HepG2 (cell line): Measurements from ENCODE around the gene GFRA3. TPM values are rescaled to one million over a fixed set of nuclear protein-coding genes. Genes with fewer than 3 reads are reported as not detected.

Experiments used
- ATAC-seq: fragments of 200-7000 bp; cut with Tn5 transposase; 3 replicates; pipeline ENCODE4 v1.9.1; 2020; ENCODE audit warnings: mild to moderate bottlenecking, moderate library complexity
- BruUV-seq: library from RNA; stranded (reverse); fragments of 400-500 nt; replicated peaks from 2 replicates; lab custom pipeline; 2021; lab: Mats Ljungman, UMichigan
- CTCF ChIA-PET: fragments of 300-600 bp; formaldehyde crosslinking; extraction: SDS; loops from one replicate; lab custom pipeline; 2021; ENCODE audit warnings: low total read pairs, inconsistent platforms, low intra/inter-chr PET ratio; lab: Yijun Ruan, JAX
- POLR2A ChIA-PET: fragments of 350-600 bp; sonication (Branson Sonifier 250); formaldehyde crosslinking; loops from one replicate; lab custom pipeline; 2020; ENCODE audit warnings: antibody characterized with exemption, inconsistent platforms; lab: Yijun Ruan, JAX
- DNase-seq: peaks from one replicate; pipeline ENCODE4 v3.0.0-alpha.2; 2015; ENCODE audit warnings: low spot score
- FAIRE-seq: peaks from 3 replicates; lab custom pipeline; 2011; peaks lifted over from hg19 to GRCh38; lab: Jason Lieb, UNC
- H2AFZ ChIP-seq: one replicate; pipeline ENCODE4 v1.6.1; 2011; ENCODE audit warnings: low read length, inconsistent platforms
- H3K27ac ChIP-seq: fragments of 300-600 bp; 3 replicates; pipeline ENCODE4 v1.8.0; 2011; ENCODE audit warnings: mixed run types, mild to moderate bottlenecking, mixed read lengths, low read length, inconsistent platforms; ENCODE audit not compliant: insufficient read depth; ENCODE audit errors: extremely low read length
- H3K27me3 ChIP-seq, 2 experiments: fragments of 200-600 bp in 1 of 2; 2 replicates in 1 of 2; 3 replicates in 1 of 2; pipeline versions ENCODE4 v1.6.0 to v1.8.0; 2011; ENCODE audit warnings: low read length in 2 of 2, mild to moderate bottlenecking in 2 of 2, moderate library complexity in 2 of 2, inconsistent platforms in 1 of 2; ENCODE audit not compliant: insufficient read depth in 2 of 2, control insufficient read depth in 1 of 2
- H3K36me3 ChIP-seq, 2 experiments: fragments of 200-600 bp in 1 of 2; replicated peaks in 1 of 2; 2 replicates in 1 of 2; 3 replicates in 1 of 2; pipeline versions ENCODE4 v1.5.1 to v1.8.0; 2011; ENCODE audit warnings: low read length in 2 of 2, inconsistent platforms in 1 of 2; ENCODE audit not compliant: insufficient read depth in 2 of 2, control insufficient read depth in 1 of 2
- H3K4me1 ChIP-seq: 2 replicates; pipeline ENCODE4 v1.5.1; 2012; ENCODE audit warnings: low read length, inconsistent platforms; ENCODE audit not compliant: insufficient read depth
- H3K4me2 ChIP-seq: 2 replicates; pipeline ENCODE4 v1.6.0; 2011; ENCODE audit warnings: low read depth, low read length, inconsistent platforms
- H3K4me3 ChIP-seq, 3 experiments: fragments of 200-600 bp in 1 of 3; sonication (generic), shearing (Covaris generic) in 1 of 3; replicated peaks in 1 of 3; 2 replicates each; pipeline ENCODE4 v1.5.1; 2011 to 2016; ENCODE audit warnings: low read length in 3 of 3, inconsistent platforms in 2 of 3, low read depth in 2 of 3, mild to moderate bottlenecking in 2 of 3, control low read depth in 1 of 3, mixed read lengths in 1 of 3; ENCODE audit not compliant: insufficient read depth in 1 of 3
- H3K79me2 ChIP-seq: one replicate; pipeline ENCODE4 v1.6.1; 2011; ENCODE audit warnings: low read length, inconsistent platforms; ENCODE audit not compliant: insufficient read depth
- H3K9ac ChIP-seq: 2 replicates; pipeline ENCODE4 v1.6.0; 2011; ENCODE audit warnings: mild to moderate bottlenecking, low read depth, low read length, inconsistent platforms; ENCODE audit not compliant: insufficient read depth
- H3K9me3 ChIP-seq: 2 replicates; pipeline ENCODE4 v1.5.1; 2012; ENCODE audit warnings: mild to moderate bottlenecking, low read length
- H4K20me1 ChIP-seq: 2 replicates; pipeline ENCODE4 v1.6.0; 2011; ENCODE audit warnings: inconsistent platforms, mild to moderate bottlenecking, low read length, moderate library complexity; ENCODE audit not compliant: insufficient read depth
- ATF7-NPFF ChIP-seq: sonication (generic); formaldehyde crosslinking; IDR thresholded peaks from 2 replicates; pipeline ENCODE4 v1.8.1; 2023; ENCODE audit warnings: mild to moderate bottlenecking, low read depth, missing genetic modification reagents, moderate library complexity
- ELF3 ChIP-seq: IDR thresholded peaks from 2 replicates; pipeline ENCODE4 v1.6.1; 2016; ENCODE audit warnings: missing genetic modification reagents, missing compliant biosample characterization
- JARID2 ChIP-seq: sonication (generic); formaldehyde crosslinking; IDR thresholded peaks from 2 replicates; pipeline ENCODE4 v1.8.1; 2023; ENCODE audit warnings: missing genetic modification reagents, inconsistent platforms; ENCODE audit not compliant: insufficient replicate concordance
- MYNN ChIP-seq: sonication (generic); formaldehyde crosslinking; IDR thresholded peaks from 2 replicates; pipeline ENCODE4 v1.4.0; 2020; ENCODE audit warnings: mild to moderate bottlenecking, low read depth, missing genetic modification reagents
- PAX8 ChIP-seq: sonication (generic); formaldehyde crosslinking; IDR thresholded peaks from 2 replicates; pipeline ENCODE4 v1.8.0; 2022; ENCODE audit warnings: mild to moderate bottlenecking, missing genetic modification reagents, borderline replicate concordance
- PAXIP1 ChIP-seq: sonication (generic); formaldehyde crosslinking; conservative IDR thresholded peaks from 2 replicates; pipeline ENCODE4 v1.4.0; 2020; ENCODE audit warnings: mild to moderate bottlenecking, missing genetic modification reagents, moderate library complexity
- PHB2 ChIP-seq: fragments of 450-650 bp; IDR thresholded peaks from 2 replicates; pipeline ENCODE4 v1.6.1; 2018; ENCODE audit not compliant: partially characterized antibody
- SMARCE1 ChIP-seq: fragments of 450-650 bp; IDR thresholded peaks from 2 replicates; pipeline ENCODE4 v1.6.1; 2017; ENCODE audit warnings: borderline replicate concordance
- ZNF225 ChIP-seq: sonication (generic); formaldehyde crosslinking; IDR thresholded peaks from 2 replicates; pipeline ENCODE4 v1.4.0; 2020; ENCODE audit warnings: mild to moderate bottlenecking, missing genetic modification reagents
- ZNF432 ChIP-seq: sonication (generic); formaldehyde crosslinking; IDR thresholded peaks from 2 replicates; pipeline ENCODE4 v1.5.0; 2020; ENCODE audit warnings: missing genetic modification reagents, mild to moderate bottlenecking, borderline replicate concordance
- WGBS: methylation state at CpG from one replicate; pipeline ENCODE4 v1.1.6; 2017; ENCODE audit warnings: low lambda C conversion rate; 5-methylcytosine and 5-hydroxymethylcytosine counted together
- in situ Hi-C: cut with HindIII; loops from 2 replicates; pipeline ENCODE4 v1.10.0; 2017; ENCODE audit warnings: low pct_unique_long_range_greater_than_20kb; ENCODE audit not compliant: extremely low pct_ligation_motif_present
- intact Hi-C: fragments of 100-400 bp; cut with micrococcal nuclease; formaldehyde crosslinking; loops from one replicate; pipeline ENCODE4 v1.10.0; 2022; ENCODE audit not compliant: unreplicated experiment
- polyA plus RNA-seq, 8 experiments: library from polyadenylated mRNA; depleted of rRNA in 3 of 8; stranded (reverse) in 7 of 8; unstranded in 1 of 8; fragments of >200 nt; fragmentation: Illumina TruSeq in 4 of 8; extraction: Trizol in 4 of 8; gene quantifications; 2 replicates each; pipeline versions ENCODE4 v1.2.1 to v1.2.3, GENCODE V29; 2011 to 2016; ENCODE audit warnings: low read depth in 4 of 8, missing spikeins in 1 of 8, mixed read lengths in 1 of 8; ENCODE audit not compliant: insufficient read depth in 1 of 8
- total RNA-seq, 5 experiments: library from RNA; depleted of rRNA; stranded (reverse); fragments of >200 nt; fragmentation: Illumina TruSeq; extraction: Trizol; gene quantifications; 2 replicates each; pipeline ENCODE4 v1.2.3, GENCODE V29; 2016; ENCODE audit warnings: low read depth in 1 of 5
- TF ChIP-seq, protein P1 (sequence below): sonication (generic); formaldehyde crosslinking; IDR thresholded peaks from 2 replicates; pipeline ENCODE4; 2020; ENCODE audit warnings: missing genetic modification reagents, mild to moderate bottlenecking, borderline replicate concordance

The GFRA3 gene
- total and polyA plus RNA-seq, 2 of the 13 experiments (the other 11 are each of a cell fraction or from before 2014, with no cell fraction given) = 0.27 to 0.30 TPM

- no peak overlapping the region for H3K4me2 ChIP-seq
- in situ Hi-C loops (no loop called here), intact Hi-C loops (no loop called here)
- H3K27ac ChIP-seq = no peak overlapping the region
- H3K36me3 ChIP-seq = peaks cover 5 to 36% of the 10 kb centered on the region in 2 experiments; a peak in 4 of 5 replicates
- H3K4me1 ChIP-seq = no peaks in the 10 kb centered on the region
- no peak overlapping the region for H2AFZ ChIP-seq
- ChIA-PET CTCF (no interaction called here), POLR2A (no interaction called here)
- no peak overlapping the region for H3K4me3 ChIP-seq
- H3K9ac ChIP-seq = no peak overlapping the region
- H3K9me3 ChIP-seq = no peaks in the 10 kb centered on the region
- TF ChIP-seq, protein P1, sequence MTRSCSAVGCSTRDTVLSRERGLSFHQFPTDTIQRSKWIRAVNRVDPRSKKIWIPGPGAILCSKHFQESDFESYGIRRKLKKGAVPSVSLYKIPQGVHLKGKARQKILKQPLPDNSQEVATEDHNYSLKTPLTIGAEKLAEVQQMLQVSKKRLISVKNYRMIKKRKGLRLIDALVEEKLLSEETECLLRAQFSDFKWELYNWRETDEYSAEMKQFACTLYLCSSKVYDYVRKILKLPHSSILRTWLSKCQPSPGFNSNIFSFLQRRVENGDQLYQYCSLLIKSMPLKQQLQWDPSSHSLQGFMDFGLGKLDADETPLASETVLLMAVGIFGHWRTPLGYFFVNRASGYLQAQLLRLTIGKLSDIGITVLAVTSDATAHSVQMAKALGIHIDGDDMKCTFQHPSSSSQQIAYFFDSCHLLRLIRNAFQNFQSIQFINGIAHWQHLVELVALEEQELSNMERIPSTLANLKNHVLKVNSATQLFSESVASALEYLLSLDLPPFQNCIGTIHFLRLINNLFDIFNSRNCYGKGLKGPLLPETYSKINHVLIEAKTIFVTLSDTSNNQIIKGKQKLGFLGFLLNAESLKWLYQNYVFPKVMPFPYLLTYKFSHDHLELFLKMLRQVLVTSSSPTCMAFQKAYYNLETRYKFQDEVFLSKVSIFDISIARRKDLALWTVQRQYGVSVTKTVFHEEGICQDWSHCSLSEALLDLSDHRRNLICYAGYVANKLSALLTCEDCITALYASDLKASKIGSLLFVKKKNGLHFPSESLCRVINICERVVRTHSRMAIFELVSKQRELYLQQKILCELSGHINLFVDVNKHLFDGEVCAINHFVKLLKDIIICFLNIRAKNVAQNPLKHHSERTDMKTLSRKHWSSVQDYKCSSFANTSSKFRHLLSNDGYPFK (CRISPR knock-in tag) = no peak
- no peak for TF ChIP-seq PAX8 (CRISPR knock-in tag)
- no peak for TF ChIP-seq ZNF432 (CRISPR knock-in tag)
- H3K27me3 ChIP-seq = no peaks in the 10 kb centered on the region
- DNase-seq = no peak
- H4K20me1 ChIP-seq = no peaks in the 10 kb centered on the region
- no TSS peak for BruUV-seq
- H3K79me2 ChIP-seq = no peaks in the 10 kb centered on the region
- ATAC-seq = no peak
- FAIRE-seq = no peak
- WGBS = 92% methylated on average over 3 of the region's 3 CpGs
Observed at GRCh38 chr5:138316355-138316754, 41.9 kb upstream of the GFRA3 start.

GRCh38 chr5:138315751-138316278, 41.4 kb upstream of the GFRA3 start:
- H3K9me3 ChIP-seq = no peaks in the 10 kb centered on the region
- FAIRE-seq (no peak), ATAC-seq (no peak), DNase-seq (no peak)
- no peaks in the 10 kb centered on the region for H3K4me1 ChIP-seq
- in situ Hi-C loops = no loop called here
- H3K27ac ChIP-seq = no peak overlapping the region
- intact Hi-C loops = no loop called here
- H3K4me3 ChIP-seq = no peak overlapping the region
- H3K36me3 ChIP-seq = peaks cover 6 to 36% of the 10 kb centered on the region in 2 experiments; a peak in 4 of 5 replicates
- H3K27me3 ChIP-seq = no peaks in the 10 kb centered on the region
- no peaks in the 10 kb centered on the region for H3K79me2 ChIP-seq
- POLR2A ChIA-PET = no interaction called here
- H2AFZ ChIP-seq = no peak overlapping the region
- no TSS peak for BruUV-seq
- no peak overlapping the region for H3K9ac ChIP-seq
- H3K4me2 ChIP-seq = no peak overlapping the region
- no peaks in the 10 kb centered on the region for H4K20me1 ChIP-seq
- CTCF ChIA-PET = no interaction called here
- WGBS = 100% methylated on average over 1 of the region's 7 CpGs
- TF ChIP-seq ATF7-NPFF (no peak), ELF3 (CRISPR knock-in tag) (no peak), PAXIP1 (CRISPR knock-in tag) (no peak), PHB2 (no peak), SMARCE1 (no peak), ZNF225 (CRISPR knock-in tag) (no peak), MYNN (CRISPR knock-in tag) (no peak), JARID2 (CRISPR knock-in tag) (no peak)
